ENCODE measurements around the gene PLXDC2. TPM values are rescaled to one million over a fixed set of nuclear protein-coding genes. Genes with fewer than 3 reads are reported as not detected.

The PLXDC2 gene
- total RNA-seq, 1 experiment from 2014 or later: 38.7 TPM

DNA sequence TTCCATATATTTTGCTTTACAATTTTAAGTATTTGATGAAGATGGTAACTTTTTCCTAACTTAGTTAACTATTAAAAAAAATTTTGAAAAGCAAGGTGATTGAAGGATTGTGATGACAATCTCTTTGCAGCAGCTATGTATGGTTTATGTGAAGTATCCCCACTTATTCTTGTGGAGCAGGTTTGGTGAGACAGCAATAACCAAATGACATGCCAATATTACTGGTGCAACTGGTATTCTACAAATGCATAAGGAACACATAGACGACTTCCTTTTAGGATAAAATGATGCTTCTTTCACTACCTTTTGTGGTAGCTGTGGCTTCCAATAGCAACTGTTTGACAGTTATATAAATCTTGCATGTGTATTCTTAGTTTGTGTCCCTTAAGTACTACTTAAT lies 465.3 kb downstream of the PLXDC2 start:
- no peak overlapping the region for H2BK5ac ChIP-seq (ENCODE audit: insufficient read length, low read length)
- no peak for DNase-seq
- no CpG with 5 or more reads among the region's 1 CpG for WGBS (ENCODE audit: extremely low coverage, insufficient read length, low lambda C conversion rate)
- no peak overlapping the region for H2AK5ac ChIP-seq (ENCODE audit: insufficient read length, low read length)
- H4K20me1 ChIP-seq (ENCODE audit: control insufficient read depth, insufficient read depth, insufficient read length): no peaks in the 10 kb centered on the region
- H3K4ac ChIP-seq (ENCODE audit: low read depth, low read length): no peak overlapping the region
- no peak overlapping the region for H4K8ac ChIP-seq (replicated peaks; ENCODE audit: insufficient read length, low read depth, low read length)
- no peak overlapping the region for H3K4me2 ChIP-seq (ENCODE audit: insufficient read depth, insufficient read length, low read length)
- no peak overlapping the region for H3K56ac ChIP-seq (ENCODE audit: insufficient read length, low read depth, low read length)
- H3K9me3 ChIP-seq (ENCODE audit: control insufficient read depth, low read depth, low read length): no peaks in the 10 kb centered on the region
- H2BK20ac ChIP-seq (ENCODE audit: low read depth, low read length, poor library complexity, severe bottlenecking): no peak overlapping the region
- no peak overlapping the region for H3K27ac ChIP-seq (ENCODE audit: insufficient read length, low read depth, low read length)
- no peak overlapping the region for H2AFZ ChIP-seq (ENCODE audit: low read length)
- Mint-ChIP-seq H3K4me3 (no peak overlapping the region), H3K27ac (no peak overlapping the region), H3K4me1 (peaks cover 0 to under 1% of the 10 kb centered on the region in 2 experiments; a peak in 1 of 4 replicates), H3K9me3 (no peaks in the 10 kb centered on the region), H3K36me3 (ENCODE audit: insufficient read depth in 1 of 3, low read depth in 3 of 3) (peaks cover 7 to 9% (median 7%) of the 10 kb centered on the region in 3 experiments; a peak in 6 of 7 replicates), H3K27me3 (ENCODE audit: low read depth) (no peaks in the 10 kb centered on the region)
- H4K91ac ChIP-seq (ENCODE audit: insufficient read length, low read depth, low read length): no peak overlapping the region
- H2BK15ac ChIP-seq (ENCODE audit: low read depth, low read length): no peak overlapping the region
- no peak overlapping the region for H2BK120ac ChIP-seq (ENCODE audit: low read depth, low read length, poor library complexity, severe bottlenecking)
- no peak overlapping the region for H2BK12ac ChIP-seq (ENCODE audit: insufficient read length, low read depth, low read length)
- H3K27me3 ChIP-seq (ENCODE audit: insufficient read depth, low read length): no peaks in the 10 kb centered on the region
- no peaks in the 10 kb centered on the region for H3K79me2 ChIP-seq (ENCODE audit: insufficient read depth, low read length)
- no peak overlapping the region for H3K18ac ChIP-seq (ENCODE audit: insufficient read length, low read depth, low read length)
- no peaks in the 10 kb centered on the region for H3K23me2 ChIP-seq (ENCODE audit: insufficient read length, low read depth, low read length, poor library complexity, severe bottlenecking)
- H4K5ac ChIP-seq (ENCODE audit: insufficient read length, low read depth, low read length): no peak overlapping the region
- no peaks in the 10 kb centered on the region for H3K4me1 ChIP-seq (ENCODE audit: insufficient read depth, low read length)
- TF ChIP-seq, protein P1, sequence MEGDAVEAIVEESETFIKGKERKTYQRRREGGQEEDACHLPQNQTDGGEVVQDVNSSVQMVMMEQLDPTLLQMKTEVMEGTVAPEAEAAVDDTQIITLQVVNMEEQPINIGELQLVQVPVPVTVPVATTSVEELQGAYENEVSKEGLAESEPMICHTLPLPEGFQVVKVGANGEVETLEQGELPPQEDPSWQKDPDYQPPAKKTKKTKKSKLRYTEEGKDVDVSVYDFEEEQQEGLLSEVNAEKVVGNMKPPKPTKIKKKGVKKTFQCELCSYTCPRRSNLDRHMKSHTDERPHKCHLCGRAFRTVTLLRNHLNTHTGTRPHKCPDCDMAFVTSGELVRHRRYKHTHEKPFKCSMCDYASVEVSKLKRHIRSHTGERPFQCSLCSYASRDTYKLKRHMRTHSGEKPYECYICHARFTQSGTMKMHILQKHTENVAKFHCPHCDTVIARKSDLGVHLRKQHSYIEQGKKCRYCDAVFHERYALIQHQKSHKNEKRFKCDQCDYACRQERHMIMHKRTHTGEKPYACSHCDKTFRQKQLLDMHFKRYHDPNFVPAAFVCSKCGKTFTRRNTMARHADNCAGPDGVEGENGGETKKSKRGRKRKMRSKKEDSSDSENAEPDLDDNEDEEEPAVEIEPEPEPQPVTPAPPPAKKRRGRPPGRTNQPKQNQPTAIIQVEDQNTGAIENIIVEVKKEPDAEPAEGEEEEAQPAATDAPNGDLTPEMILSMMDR (conservative IDR thresholded peaks at IDR 0.05): no peak
- H3T11ph ChIP-seq (ENCODE audit: low read length): no peak overlapping the region
- H3K23ac ChIP-seq (ENCODE audit: insufficient read length, low read depth, low read length): no peak overlapping the region
- H3K79me1 ChIP-seq (ENCODE audit: insufficient read depth, low read depth, low read length, poor library complexity, severe bottlenecking): no peaks in the 10 kb centered on the region
- no peak overlapping the region for H3K9ac ChIP-seq (ENCODE audit: extremely low read depth, insufficient read length, low read length)
- no peak overlapping the region for H3K14ac ChIP-seq (ENCODE audit: insufficient read depth, low read length)

Data from H9 (cell line).